G401.6 (cell line): ENCODE measurements around the gene GPR55.

Experiments used
- FAIRE-seq: peaks from 2 replicates; lab custom pipeline; 2012; peaks lifted over from hg19 to GRCh38; lab: Jason Lieb, UNC

The GPR55 gene

GRCh38 chr2:230900336-230900995, 24.6 kb downstream of the GPR55 start:
- FAIRE-seq = no peak

- no peak for FAIRE-seq
Observed at GRCh38 chr2:230899786-230900185, 25.3 kb downstream of the GPR55 start.

- no peak for FAIRE-seq
Observed at GRCh38 chr2:230899287-230899686, 25.8 kb downstream of the GPR55 start.

GRCh38 chr2:230898713-230899091, 26.3 kb downstream of the GPR55 start:
- FAIRE-seq = no peak

GRCh38 chr2:230898016-230898712, 26.9 kb downstream of the GPR55 start:
- FAIRE-seq = no peak

GRCh38 chr2:230896346-230897115, 28.5 kb downstream of the GPR55 start:
- no peak for FAIRE-seq

GRCh38 chr2:230895536-230896345, 29.3 kb downstream of the GPR55 start:
- no peak for FAIRE-seq

- FAIRE-seq = no peak
Observed at GRCh38 chr2:230893841-230894781, 30.9 kb downstream of the GPR55 start.

GRCh38 chr2:230893338-230893737, 31.7 kb downstream of the GPR55 start:
- no peak for FAIRE-seq

GRCh38 chr2:230891509-230891908, 33.5 kb downstream of the GPR55 start:
- no peak for FAIRE-seq

GRCh38 chr2:230891064-230891463, 34.0 kb downstream of the GPR55 start:
- FAIRE-seq = no peak

- no peak for FAIRE-seq
Observed at GRCh38 chr2:230890646-230891045, 34.4 kb downstream of the GPR55 start.

GRCh38 chr2:230889911-230890601, 35.0 kb downstream of the GPR55 start:
- FAIRE-seq = no peak

- FAIRE-seq = no peak
Observed at GRCh38 chr2:230888824-230889400, 36.1 kb downstream of the GPR55 start.

- FAIRE-seq = no peak
Observed at GRCh38 chr2:230887342-230887741, 37.7 kb downstream of the GPR55 start.

GRCh38 chr2:230886671-230887071, 38.4 kb downstream of the GPR55 start:
- no peak for FAIRE-seq

GRCh38 chr2:230886206-230886605, 38.8 kb downstream of the GPR55 start:
- no peak for FAIRE-seq

- no peak for FAIRE-seq
Observed at GRCh38 chr2:230885463-230886130, 39.4 kb downstream of the GPR55 start.

GRCh38 chr2:230881840-230882239, 43.2 kb downstream of the GPR55 start:
- FAIRE-seq = no peak

GRCh38 chr2:230879891-230880290, 45.2 kb downstream of the GPR55 start:
- no peak for FAIRE-seq
